GM13976 (cell line): ENCODE data around the gene GALNT13.

Source experiments
- DNase-seq: peaks from one replicate; pipeline ENCODE4 v3.0.0; 2012; ENCODE audit warnings: low spot score
- in situ Hi-C: fragments of 300-500 bp; cut with MboI; formaldehyde crosslinking; loops from one replicate; pipeline ENCODE4 v1.12.0; 2022; ENCODE audit warnings: low sequenced_read_pairs, mixed read lengths, inconsistent platforms; ENCODE audit not compliant: unreplicated experiment
- TF ChIP-seq, protein P1 (sequence below): IDR thresholded peaks from 2 replicates; pipeline ENCODE4 v1.5.1; 2012; ENCODE audit warnings: borderline replicate concordance, mild to moderate bottlenecking; ENCODE audit not compliant: insufficient read depth; ENCODE audit errors: extremely low read depth, missing control alignments, control extremely low read depth

Gene GALNT13

DNA sequence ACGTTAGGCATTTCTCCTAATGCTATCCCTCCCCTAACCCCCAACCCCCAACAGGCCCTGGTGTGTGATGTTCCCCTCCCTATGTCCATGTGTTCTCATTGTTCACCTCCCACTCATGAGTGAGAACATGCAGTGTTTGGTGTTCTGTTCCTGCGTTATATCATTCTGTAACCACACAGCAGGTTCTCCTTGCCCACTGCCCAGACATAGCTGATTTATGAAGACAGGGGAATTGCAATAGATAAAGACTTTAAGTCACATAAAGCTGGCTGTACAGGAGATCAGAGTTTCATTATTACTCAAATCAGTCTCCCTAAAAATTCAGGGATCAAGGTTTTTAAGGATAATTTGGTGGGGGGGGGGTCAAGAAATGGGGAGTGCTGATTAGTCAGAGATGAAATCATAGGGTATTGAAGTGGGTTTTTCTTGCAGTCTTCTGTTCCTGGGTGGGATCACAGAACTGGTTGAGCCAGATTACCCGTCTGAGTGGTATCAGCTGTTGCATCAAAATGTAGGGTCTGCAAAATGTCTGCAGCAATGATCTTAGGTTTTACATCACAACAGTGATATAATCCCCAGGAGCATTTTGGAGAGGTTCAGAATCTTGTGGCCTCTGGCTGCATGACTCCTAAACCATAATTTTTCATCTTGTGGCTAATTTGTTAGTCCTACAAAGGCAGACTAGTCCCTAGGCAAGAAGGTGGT lies 434.7 kb downstream of the GALNT13 start:
- TF ChIP-seq, protein P1, sequence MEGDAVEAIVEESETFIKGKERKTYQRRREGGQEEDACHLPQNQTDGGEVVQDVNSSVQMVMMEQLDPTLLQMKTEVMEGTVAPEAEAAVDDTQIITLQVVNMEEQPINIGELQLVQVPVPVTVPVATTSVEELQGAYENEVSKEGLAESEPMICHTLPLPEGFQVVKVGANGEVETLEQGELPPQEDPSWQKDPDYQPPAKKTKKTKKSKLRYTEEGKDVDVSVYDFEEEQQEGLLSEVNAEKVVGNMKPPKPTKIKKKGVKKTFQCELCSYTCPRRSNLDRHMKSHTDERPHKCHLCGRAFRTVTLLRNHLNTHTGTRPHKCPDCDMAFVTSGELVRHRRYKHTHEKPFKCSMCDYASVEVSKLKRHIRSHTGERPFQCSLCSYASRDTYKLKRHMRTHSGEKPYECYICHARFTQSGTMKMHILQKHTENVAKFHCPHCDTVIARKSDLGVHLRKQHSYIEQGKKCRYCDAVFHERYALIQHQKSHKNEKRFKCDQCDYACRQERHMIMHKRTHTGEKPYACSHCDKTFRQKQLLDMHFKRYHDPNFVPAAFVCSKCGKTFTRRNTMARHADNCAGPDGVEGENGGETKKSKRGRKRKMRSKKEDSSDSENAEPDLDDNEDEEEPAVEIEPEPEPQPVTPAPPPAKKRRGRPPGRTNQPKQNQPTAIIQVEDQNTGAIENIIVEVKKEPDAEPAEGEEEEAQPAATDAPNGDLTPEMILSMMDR: no peak
- DNase-seq: no peak
- in situ Hi-C loops: no loop called here

- TF ChIP-seq, protein P1: no peak
- in situ Hi-C loops: no loop called here
- no peak for DNase-seq
Observed at GRCh38 chr2:154307007-154307406, 435.3 kb downstream of the GALNT13 start.

GRCh38 chr2:154324601-154325000 lies 452.9 kb downstream of the GALNT13 start:
- TF ChIP-seq, protein P1: no peak
- in situ Hi-C loops: no loop called here
- DNase-seq: no peak

DNA sequence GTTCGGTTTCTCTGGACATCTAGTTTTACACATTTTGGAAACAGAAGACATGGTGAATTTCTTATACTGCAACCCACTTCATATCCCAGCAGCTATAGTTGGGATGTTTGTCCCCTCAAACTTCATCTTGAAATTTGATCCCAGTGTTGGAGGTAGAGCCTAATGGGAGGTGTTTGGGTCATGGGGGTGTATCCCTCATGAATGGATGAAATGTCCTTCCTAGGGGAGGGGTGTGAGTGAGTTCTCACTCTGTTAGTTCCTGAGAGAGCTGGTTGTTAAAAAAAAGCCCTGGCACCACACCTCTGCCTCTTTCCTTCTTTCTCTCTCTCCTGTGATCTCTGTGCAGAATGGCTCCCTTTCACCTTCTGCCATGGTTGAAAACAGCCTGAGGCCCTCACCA lies 457.8 kb downstream of the GALNT13 start:
- in situ Hi-C loops: no loop called here
- DNase-seq: no peak
- TF ChIP-seq, protein P1: no peak

DNA sequence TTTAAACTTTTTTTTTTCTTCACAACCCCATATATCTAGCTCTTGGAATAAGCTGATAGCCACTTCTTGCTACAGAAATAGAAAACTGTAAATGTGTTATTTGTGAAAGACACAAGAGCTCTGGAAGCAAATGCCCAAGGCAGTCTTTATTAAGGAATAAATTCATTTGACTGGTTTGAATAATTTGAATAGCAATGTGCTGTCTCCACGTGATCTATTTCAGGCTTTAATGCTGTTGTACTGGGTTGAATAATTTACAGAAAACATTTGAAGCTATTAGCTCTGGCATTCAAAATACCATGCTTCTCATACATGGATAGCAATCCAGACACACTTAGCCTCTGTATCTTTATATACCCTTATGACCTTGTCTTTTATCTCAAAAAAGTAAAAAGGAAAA lies 460.1 kb downstream of the GALNT13 start:
- no peak for DNase-seq
- in situ Hi-C loops: no loop called here
- TF ChIP-seq, protein P1: no peak

DNA sequence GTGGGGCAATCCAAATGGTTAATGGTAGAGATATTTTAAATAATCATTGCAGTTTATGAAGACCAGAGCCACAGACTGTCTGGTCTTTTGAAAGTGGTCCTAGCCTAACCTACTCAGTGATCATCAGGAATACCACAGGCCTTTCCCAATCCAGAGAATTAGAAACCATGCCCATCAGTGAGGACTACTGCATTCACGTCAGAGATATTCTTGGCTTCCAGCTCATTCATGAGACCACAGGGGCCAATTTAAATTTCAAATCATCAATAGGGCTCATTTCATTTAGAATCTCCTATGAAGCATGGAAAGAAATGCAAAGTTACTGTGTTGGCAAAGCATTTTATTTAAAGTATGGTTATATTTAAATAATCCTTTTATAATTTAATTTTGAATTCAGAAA lies 464.5 kb downstream of the GALNT13 start:
- DNase-seq: no peak
- in situ Hi-C loops: no loop called here
- TF ChIP-seq, protein P1: no peak
